ENCODE measurements around the gene NPAS3.

- no peak for TF ChIP-seq JUND (IDR thresholded peaks at IDR 0.05)
- no peak for TF ChIP-seq CTCF (IDR thresholded peaks at IDR 0.05 in 2 of 3, conservative IDR thresholded peaks at IDR 0.05 in 1 of 3; ENCODE audit: borderline replicate concordance in 1 of 3, insufficient read depth in 1 of 3, low read depth in 2 of 3, low read length in 2 of 3)
- no peak for TF ChIP-seq ZNF274 (IDR thresholded peaks at IDR 0.05; ENCODE audit: low read depth, low read length)
- TF ChIP-seq POLR2A (IDR thresholded peaks at IDR 0.05; ENCODE audit: borderline replicate concordance, extremely low read depth, insufficient read depth, insufficient read length): no peak
- no peak for TF ChIP-seq FOSL1 (IDR thresholded peaks at IDR 0.05; ENCODE audit: low read depth)
- TF ChIP-seq YY1 (IDR thresholded peaks at IDR 0.05; ENCODE audit: extremely low read depth, insufficient replicate concordance, low read depth, low read length): no peak
- TF ChIP-seq POLR2AphosphoS5 (IDR thresholded peaks at IDR 0.05; ENCODE audit: low read depth, low read length): no peak
- no peak for TF ChIP-seq SRF (IDR thresholded peaks at IDR 0.05; ENCODE audit: low read depth)
- no peak for TF ChIP-seq ZBTB33 (IDR thresholded peaks at IDR 0.05; ENCODE audit: extremely low read depth, insufficient replicate concordance, low read length)
- TF ChIP-seq TCF7L2 (IDR thresholded peaks at IDR 0.05; ENCODE audit: borderline replicate concordance, extremely low read depth, insufficient read depth, insufficient read length): no peak
- TF ChIP-seq EZH2 (IDR thresholded peaks at IDR 0.05): no peak
Observed at GRCh38 chr14:33480887-33481184, 542.2 kb downstream of the NPAS3 start.
